Islet of Langerhans (tissue), 1 donor: ENCODE data around the gene DGKI.
A peak's percentile ranks its signal among the peaks of the same experiment; 100 is the strongest.
"Not testable (repeated sequence)": the region's sequence is repeated elsewhere in the genome, so short reads cannot be mapped to it uniquely, and the experiment has no call there.

Source experiments
- FAIRE-seq: peaks from one replicate; lab custom pipeline; 2011; peaks lifted over from hg19 to GRCh38; lab: Jason Lieb, UNC

Gene DGKI

GRCh38 chr7:137462847-137463246 is 383.9 kb downstream of the DGKI start:
- no peak for FAIRE-seq

GRCh38 chr7:137462074-137462715 is 384.6 kb downstream of the DGKI start:
- no peak for FAIRE-seq

GRCh38 chr7:137458399-137458798 is 388.4 kb downstream of the DGKI start:
- FAIRE-seq: no peak

GRCh38 chr7:137454767-137455166 is 392.0 kb downstream of the DGKI start:
- FAIRE-seq: no peak

GRCh38 chr7:137454246-137454724 is 392.5 kb downstream of the DGKI start:
- peak; percentile 98 for FAIRE-seq

GRCh38 chr7:137453356-137453755 is 393.4 kb downstream of the DGKI start:
- FAIRE-seq: no peak

- FAIRE-seq: no peak
These were observed 397.8 kb downstream of the DGKI start for GRCh38 chr7:137449016-137449415.

- FAIRE-seq: not testable (repeated sequence)
These were observed 398.2 kb downstream of the DGKI start for GRCh38 chr7:137448572-137448971.

GRCh38 chr7:137446025-137446424 is 400.7 kb downstream of the DGKI start:
- no peak for FAIRE-seq

- FAIRE-seq: no peak
These were observed 401.5 kb downstream of the DGKI start for GRCh38 chr7:137445268-137445667.

GRCh38 chr7:137443616-137444015 is 403.2 kb downstream of the DGKI start:
- no peak for FAIRE-seq

GRCh38 chr7:137441451-137441850 is 405.3 kb downstream of the DGKI start:
- FAIRE-seq: no peak

- no peak for FAIRE-seq
These were observed 406.6 kb downstream of the DGKI start for GRCh38 chr7:137439829-137440825.

GRCh38 chr7:137434946-137435345 is 411.8 kb downstream of the DGKI start:
- FAIRE-seq: no peak

- FAIRE-seq: no peak
These were observed 412.2 kb downstream of the DGKI start for GRCh38 chr7:137434530-137434929.

- no peak for FAIRE-seq
These were observed 423.5 kb downstream of the DGKI start for GRCh38 chr7:137423321-137423720.

- no peak for FAIRE-seq
These were observed 425.4 kb downstream of the DGKI start for GRCh38 chr7:137421366-137421765.

- FAIRE-seq: no peak
These were observed 427.9 kb downstream of the DGKI start for GRCh38 chr7:137418841-137419240.

- no peak for FAIRE-seq
These were observed 429.3 kb downstream of the DGKI start for GRCh38 chr7:137417464-137417863.

GRCh38 chr7:137413901-137414300 is 432.9 kb downstream of the DGKI start:
- no peak for FAIRE-seq

GRCh38 chr7:137411446-137411845 is 435.3 kb downstream of the DGKI start:
- FAIRE-seq: no peak

- FAIRE-seq: no peak
These were observed 438.6 kb downstream of the DGKI start for GRCh38 chr7:137408126-137408525.

- no peak for FAIRE-seq
These were observed 439.7 kb downstream of the DGKI start for GRCh38 chr7:137407078-137407477.
